ENCODE measurements around the gene KMT2C.

GRCh38 chr7:152463709-152464311 lies 28.0 kb upstream of the KMT2C start:
- no peak for TF ChIP-seq CREB1 (IDR thresholded peaks at IDR 0.05; ENCODE audit: low read depth)
- TF ChIP-seq, protein P1, sequence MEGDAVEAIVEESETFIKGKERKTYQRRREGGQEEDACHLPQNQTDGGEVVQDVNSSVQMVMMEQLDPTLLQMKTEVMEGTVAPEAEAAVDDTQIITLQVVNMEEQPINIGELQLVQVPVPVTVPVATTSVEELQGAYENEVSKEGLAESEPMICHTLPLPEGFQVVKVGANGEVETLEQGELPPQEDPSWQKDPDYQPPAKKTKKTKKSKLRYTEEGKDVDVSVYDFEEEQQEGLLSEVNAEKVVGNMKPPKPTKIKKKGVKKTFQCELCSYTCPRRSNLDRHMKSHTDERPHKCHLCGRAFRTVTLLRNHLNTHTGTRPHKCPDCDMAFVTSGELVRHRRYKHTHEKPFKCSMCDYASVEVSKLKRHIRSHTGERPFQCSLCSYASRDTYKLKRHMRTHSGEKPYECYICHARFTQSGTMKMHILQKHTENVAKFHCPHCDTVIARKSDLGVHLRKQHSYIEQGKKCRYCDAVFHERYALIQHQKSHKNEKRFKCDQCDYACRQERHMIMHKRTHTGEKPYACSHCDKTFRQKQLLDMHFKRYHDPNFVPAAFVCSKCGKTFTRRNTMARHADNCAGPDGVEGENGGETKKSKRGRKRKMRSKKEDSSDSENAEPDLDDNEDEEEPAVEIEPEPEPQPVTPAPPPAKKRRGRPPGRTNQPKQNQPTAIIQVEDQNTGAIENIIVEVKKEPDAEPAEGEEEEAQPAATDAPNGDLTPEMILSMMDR (IDR thresholded peaks at IDR 0.05 in 2 of 3, conservative IDR thresholded peaks at IDR 0.05 in 1 of 3; ENCODE audit: control insufficient read depth in 2 of 3, extremely low read depth in 1 of 3, insufficient read depth in 1 of 3, low read depth in 3 of 3, low read length in 3 of 3) = no peak
- peak; percentile 86 for TF ChIP-seq SP1 (IDR thresholded peaks at IDR 0.05; ENCODE audit: low read depth, low read length)
- TF ChIP-seq SUZ12 (IDR thresholded peaks at IDR 0.05; ENCODE audit: unreplicated experiment) = no peak
- TF ChIP-seq CEBPB (IDR thresholded peaks at IDR 0.05; ENCODE audit: borderline replicate concordance in 1 of 2, low read depth in 2 of 2, low read length in 2 of 2) = no peak
- TF ChIP-seq, protein P2, sequence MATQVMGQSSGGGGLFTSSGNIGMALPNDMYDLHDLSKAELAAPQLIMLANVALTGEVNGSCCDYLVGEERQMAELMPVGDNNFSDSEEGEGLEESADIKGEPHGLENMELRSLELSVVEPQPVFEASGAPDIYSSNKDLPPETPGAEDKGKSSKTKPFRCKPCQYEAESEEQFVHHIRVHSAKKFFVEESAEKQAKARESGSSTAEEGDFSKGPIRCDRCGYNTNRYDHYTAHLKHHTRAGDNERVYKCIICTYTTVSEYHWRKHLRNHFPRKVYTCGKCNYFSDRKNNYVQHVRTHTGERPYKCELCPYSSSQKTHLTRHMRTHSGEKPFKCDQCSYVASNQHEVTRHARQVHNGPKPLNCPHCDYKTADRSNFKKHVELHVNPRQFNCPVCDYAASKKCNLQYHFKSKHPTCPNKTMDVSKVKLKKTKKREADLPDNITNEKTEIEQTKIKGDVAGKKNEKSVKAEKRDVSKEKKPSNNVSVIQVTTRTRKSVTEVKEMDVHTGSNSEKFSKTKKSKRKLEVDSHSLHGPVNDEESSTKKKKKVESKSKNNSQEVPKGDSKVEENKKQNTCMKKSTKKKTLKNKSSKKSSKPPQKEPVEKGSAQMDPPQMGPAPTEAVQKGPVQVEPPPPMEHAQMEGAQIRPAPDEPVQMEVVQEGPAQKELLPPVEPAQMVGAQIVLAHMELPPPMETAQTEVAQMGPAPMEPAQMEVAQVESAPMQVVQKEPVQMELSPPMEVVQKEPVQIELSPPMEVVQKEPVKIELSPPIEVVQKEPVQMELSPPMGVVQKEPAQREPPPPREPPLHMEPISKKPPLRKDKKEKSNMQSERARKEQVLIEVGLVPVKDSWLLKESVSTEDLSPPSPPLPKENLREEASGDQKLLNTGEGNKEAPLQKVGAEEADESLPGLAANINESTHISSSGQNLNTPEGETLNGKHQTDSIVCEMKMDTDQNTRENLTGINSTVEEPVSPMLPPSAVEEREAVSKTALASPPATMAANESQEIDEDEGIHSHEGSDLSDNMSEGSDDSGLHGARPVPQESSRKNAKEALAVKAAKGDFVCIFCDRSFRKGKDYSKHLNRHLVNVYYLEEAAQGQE (IDR thresholded peaks at IDR 0.05; ENCODE audit: low read depth, low read length) = no peak
- no peak; the same call in 1 of the 2 replicates for TF ChIP-seq POLR2AphosphoS5 (IDR thresholded peaks at IDR 0.05; ENCODE audit: low read length)
- peak; percentile 90; the same call in 1 of the 2 replicates for TF ChIP-seq POLR2A (IDR thresholded peaks at IDR 0.05; ENCODE audit: low read depth, low read length)
- TF ChIP-seq, protein P3, sequence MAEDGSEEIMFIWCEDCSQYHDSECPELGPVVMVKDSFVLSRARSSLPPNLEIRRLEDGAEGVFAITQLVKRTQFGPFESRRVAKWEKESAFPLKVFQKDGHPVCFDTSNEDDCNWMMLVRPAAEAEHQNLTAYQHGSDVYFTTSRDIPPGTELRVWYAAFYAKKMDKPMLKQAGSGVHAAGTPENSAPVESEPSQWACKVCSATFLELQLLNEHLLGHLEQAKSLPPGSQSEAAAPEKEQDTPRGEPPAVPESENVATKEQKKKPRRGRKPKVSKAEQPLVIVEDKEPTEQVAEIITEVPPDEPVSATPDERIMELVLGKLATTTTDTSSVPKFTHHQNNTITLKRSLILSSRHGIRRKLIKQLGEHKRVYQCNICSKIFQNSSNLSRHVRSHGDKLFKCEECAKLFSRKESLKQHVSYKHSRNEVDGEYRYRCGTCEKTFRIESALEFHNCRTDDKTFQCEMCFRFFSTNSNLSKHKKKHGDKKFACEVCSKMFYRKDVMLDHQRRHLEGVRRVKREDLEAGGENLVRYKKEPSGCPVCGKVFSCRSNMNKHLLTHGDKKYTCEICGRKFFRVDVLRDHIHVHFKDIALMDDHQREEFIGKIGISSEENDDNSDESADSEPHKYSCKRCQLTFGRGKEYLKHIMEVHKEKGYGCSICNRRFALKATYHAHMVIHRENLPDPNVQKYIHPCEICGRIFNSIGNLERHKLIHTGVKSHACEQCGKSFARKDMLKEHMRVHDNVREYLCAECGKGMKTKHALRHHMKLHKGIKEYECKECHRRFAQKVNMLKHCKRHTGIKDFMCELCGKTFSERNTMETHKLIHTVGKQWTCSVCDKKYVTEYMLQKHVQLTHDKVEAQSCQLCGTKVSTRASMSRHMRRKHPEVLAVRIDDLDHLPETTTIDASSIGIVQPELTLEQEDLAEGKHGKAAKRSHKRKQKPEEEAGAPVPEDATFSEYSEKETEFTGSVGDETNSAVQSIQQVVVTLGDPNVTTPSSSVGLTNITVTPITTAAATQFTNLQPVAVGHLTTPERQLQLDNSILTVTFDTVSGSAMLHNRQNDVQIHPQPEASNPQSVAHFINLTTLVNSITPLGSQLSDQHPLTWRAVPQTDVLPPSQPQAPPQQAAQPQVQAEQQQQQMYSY (CRISPR knock-in tag; IDR thresholded peaks at IDR 0.05) = no peak
- no peak for TF ChIP-seq JUNB (IDR thresholded peaks at IDR 0.05)
- no peak for TF ChIP-seq GATAD2B (conservative IDR thresholded peaks at IDR 0.05; ENCODE audit: low read depth)
- no peak for TF ChIP-seq RELA (IDR thresholded peaks at IDR 0.05; ENCODE audit: borderline replicate concordance, partially characterized antibody)
- TF ChIP-seq RB1 (IDR thresholded peaks at IDR 0.05; ENCODE audit: borderline replicate concordance) = no peak
- TF ChIP-seq, protein P4, sequence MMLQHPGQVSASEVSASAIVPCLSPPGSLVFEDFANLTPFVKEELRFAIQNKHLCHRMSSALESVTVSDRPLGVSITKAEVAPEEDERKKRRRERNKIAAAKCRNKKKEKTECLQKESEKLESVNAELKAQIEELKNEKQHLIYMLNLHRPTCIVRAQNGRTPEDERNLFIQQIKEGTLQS (IDR thresholded peaks at IDR 0.05; ENCODE audit: borderline replicate concordance, extremely low read depth, low read depth, low read length) = no peak

Measured in GM12878 (cell line).